H9 (cell line): ENCODE results near the gene YIPF1. TPM values are rescaled to one million over a fixed set of nuclear protein-coding genes. Genes with fewer than 3 reads are reported as not detected.

Experiments used
- DNase-seq: peaks from one replicate; pipeline ENCODE4 v3.0.0-alpha.2; 2017
- H2AFZ ChIP-seq: one replicate; pipeline ENCODE4 v1.6.1; 2013; ENCODE audit warnings: mild to moderate bottlenecking, low read length, control low read depth, moderate library complexity
- H2AK5ac ChIP-seq: 2 replicates; pipeline ENCODE4 v1.6.1; 2013; ENCODE audit warnings: low read length, control low read depth, mixed read lengths; ENCODE audit not compliant: insufficient read length
- H2BK120ac ChIP-seq: one replicate; pipeline ENCODE4 v1.6.1; 2013; ENCODE audit warnings: low read depth, mild to moderate bottlenecking, low read length, control low read depth, inconsistent platforms; ENCODE audit not compliant: poor library complexity, severe bottlenecking
- H2BK12ac ChIP-seq: 2 replicates; pipeline ENCODE4 v1.6.1; 2013; ENCODE audit warnings: low read length, control low read depth, mixed read lengths, low read depth; ENCODE audit not compliant: insufficient read length
- H2BK15ac ChIP-seq: 2 replicates; pipeline ENCODE4 v1.6.1; 2013; ENCODE audit warnings: low read depth, low read length, control low read depth
- H2BK20ac ChIP-seq: one replicate; pipeline ENCODE4 v1.6.1; 2013; ENCODE audit warnings: low read depth, mild to moderate bottlenecking, low read length, control low read depth, inconsistent platforms; ENCODE audit not compliant: poor library complexity, severe bottlenecking
- H2BK5ac ChIP-seq: 2 replicates; pipeline ENCODE4 v1.6.1; 2013; ENCODE audit warnings: low read length, control low read depth, mixed read lengths; ENCODE audit not compliant: insufficient read length
- H3K14ac ChIP-seq: 2 replicates; pipeline ENCODE4 v1.6.1; 2013; ENCODE audit warnings: low read length, control low read depth; ENCODE audit not compliant: insufficient read depth
- H3K18ac ChIP-seq: 2 replicates; pipeline ENCODE4 v1.6.1; 2013; ENCODE audit warnings: low read depth, mild to moderate bottlenecking, mixed read lengths, low read length, control low read depth; ENCODE audit not compliant: insufficient read length
- H3K23ac ChIP-seq: 2 replicates; pipeline ENCODE4 v1.6.1; 2013; ENCODE audit warnings: low read length, control low read depth, mixed read lengths, low read depth; ENCODE audit not compliant: insufficient read length
- H3K23me2 ChIP-seq: 2 replicates; pipeline ENCODE4 v1.6.1; 2013; ENCODE audit warnings: low read depth, mild to moderate bottlenecking, mixed read lengths, low read length, control low read depth; ENCODE audit not compliant: insufficient read length, poor library complexity, severe bottlenecking
- H3K27ac ChIP-seq: 2 replicates; pipeline ENCODE4 v1.5.1; 2013; ENCODE audit warnings: low read length, control low read depth, mixed read lengths, low read depth; ENCODE audit not compliant: insufficient read length
- H3K27me3 ChIP-seq: 2 replicates; pipeline ENCODE4 v1.6.1; 2013; ENCODE audit warnings: low read length, control low read depth, inconsistent platforms; ENCODE audit not compliant: insufficient read depth
- H3K4ac ChIP-seq: 2 replicates; pipeline ENCODE4 v1.6.1; 2013; ENCODE audit warnings: low read depth, mild to moderate bottlenecking, control low read depth, inconsistent platforms, low read length, moderate library complexity
- H3K4me1 ChIP-seq: 2 replicates; pipeline ENCODE4 v1.6.1; 2013; ENCODE audit warnings: low read length, control low read depth, inconsistent platforms; ENCODE audit not compliant: insufficient read depth
- H3K4me2 ChIP-seq: 2 replicates; pipeline ENCODE4 v1.6.1; 2013; ENCODE audit warnings: low read length, control low read depth, mixed read lengths; ENCODE audit not compliant: insufficient read length, insufficient read depth
- H3K56ac ChIP-seq: 2 replicates; pipeline ENCODE4 v1.6.1; 2013; ENCODE audit warnings: low read depth, mild to moderate bottlenecking, mixed read lengths, low read length, control low read depth; ENCODE audit not compliant: insufficient read length
- H3K79me1 ChIP-seq: 2 replicates; pipeline ENCODE4 v1.6.1; 2013; ENCODE audit warnings: low read depth, mild to moderate bottlenecking, moderate library complexity, low read length, control low read depth, inconsistent platforms; ENCODE audit not compliant: insufficient read depth, poor library complexity, severe bottlenecking
- H3K79me2 ChIP-seq: 2 replicates; pipeline ENCODE4 v1.6.1; 2013; ENCODE audit warnings: low read length, control low read depth, inconsistent platforms; ENCODE audit not compliant: insufficient read depth
- H3K9ac ChIP-seq: 2 replicates; pipeline ENCODE4 v1.6.1; 2013; ENCODE audit warnings: low read length, control low read depth, mixed read lengths; ENCODE audit not compliant: insufficient read length; ENCODE audit errors: extremely low read depth
- H3K9me3 ChIP-seq: one replicate; pipeline ENCODE4 v1.6.1; 2013; ENCODE audit warnings: low read depth, low read length, inconsistent platforms; ENCODE audit not compliant: control insufficient read depth
- H3T11ph ChIP-seq: one replicate; pipeline ENCODE4 v1.6.1; 2013; ENCODE audit warnings: mild to moderate bottlenecking, low read length, control low read depth, inconsistent platforms
- H4K20me1 ChIP-seq: one replicate; pipeline ENCODE4 v1.6.1; 2013; ENCODE audit not compliant: control insufficient read depth, insufficient read length, insufficient read depth
- H4K5ac ChIP-seq: 2 replicates; pipeline ENCODE4 v1.6.1; 2013; ENCODE audit warnings: low read depth, mild to moderate bottlenecking, mixed read lengths, low read length, control low read depth; ENCODE audit not compliant: insufficient read length
- H4K8ac ChIP-seq: replicated peaks from 2 replicates; pipeline ENCODE4 v1.6.1; 2013; ENCODE audit warnings: low read length, control low read depth, mixed read lengths, low read depth; ENCODE audit not compliant: insufficient read length
- H4K91ac ChIP-seq: 2 replicates; pipeline ENCODE4 v1.6.1; 2013; ENCODE audit warnings: low read depth, mild to moderate bottlenecking, moderate library complexity, mixed read lengths, low read length, control low read depth; ENCODE audit not compliant: insufficient read length
- H3K27ac Mint-ChIP-seq, 3 experiments: 2 replicates in 2 of 3; 3 replicates in 1 of 3; pipeline ENCODE4 v1.8.0; 2020 to 2021; ENCODE audit warnings: mixed read lengths in 3 of 3, mild to moderate bottlenecking in 1 of 3, moderate library complexity in 1 of 3
- H3K27me3 Mint-ChIP-seq: 2 replicates; pipeline ENCODE4 v1.8.0; 2021; ENCODE audit warnings: low read depth, mild to moderate bottlenecking, moderate library complexity, mixed read lengths
- H3K36me3 Mint-ChIP-seq, 3 experiments: 2 replicates in 2 of 3; 3 replicates in 1 of 3; pipeline ENCODE4 v1.8.0; 2020 to 2021; ENCODE audit warnings: low read depth in 3 of 3, mixed read lengths in 3 of 3; ENCODE audit not compliant: insufficient read depth in 1 of 3
- H3K4me1 Mint-ChIP-seq, 2 experiments: 2 replicates each; pipeline ENCODE4 v1.8.0; 2020; ENCODE audit warnings: mixed read lengths in 2 of 2
- H3K4me3 Mint-ChIP-seq, 2 experiments: 2 replicates in 1 of 2; 3 replicates in 1 of 2; pipeline ENCODE4 v1.8.0; 2020 to 2021; ENCODE audit warnings: mild to moderate bottlenecking in 2 of 2, mixed read lengths in 2 of 2, moderate library complexity in 1 of 2
- H3K9me3 Mint-ChIP-seq, 2 experiments: 2 replicates in 1 of 2; 3 replicates in 1 of 2; pipeline ENCODE4 v1.8.0; 2020; ENCODE audit warnings: mild to moderate bottlenecking in 2 of 2, mixed read lengths in 2 of 2, moderate library complexity in 1 of 2
- CTCF ChIP-seq: fragments of 200-600 bp; sonication (generic); conservative IDR thresholded peaks from 3 replicates; pipeline ENCODE4 v1.8.0; 2021; ENCODE audit warnings: antibody characterized with exemption, mild to moderate bottlenecking
- WGBS: extraction: QIAGEN DNeasy Blood & Tissue Kit; methylation state at CpG from one replicate; pipeline ENCODE4 v1.1.7; 2013; ENCODE audit warnings: missing lambda C conversion rate, low lambda C conversion rate, mixed read lengths; ENCODE audit not compliant: insufficient read length; ENCODE audit errors: extremely low coverage; 5-methylcytosine and 5-hydroxymethylcytosine counted together
- total RNA-seq: library from RNA; stranded (reverse); gene quantifications from 2 replicates; pipeline ENCODE4 v1.2.1, GENCODE V29; 2021

Gene YIPF1
- total RNA-seq, 1 experiment from 2014 or later = 29.1 TPM

DNA sequence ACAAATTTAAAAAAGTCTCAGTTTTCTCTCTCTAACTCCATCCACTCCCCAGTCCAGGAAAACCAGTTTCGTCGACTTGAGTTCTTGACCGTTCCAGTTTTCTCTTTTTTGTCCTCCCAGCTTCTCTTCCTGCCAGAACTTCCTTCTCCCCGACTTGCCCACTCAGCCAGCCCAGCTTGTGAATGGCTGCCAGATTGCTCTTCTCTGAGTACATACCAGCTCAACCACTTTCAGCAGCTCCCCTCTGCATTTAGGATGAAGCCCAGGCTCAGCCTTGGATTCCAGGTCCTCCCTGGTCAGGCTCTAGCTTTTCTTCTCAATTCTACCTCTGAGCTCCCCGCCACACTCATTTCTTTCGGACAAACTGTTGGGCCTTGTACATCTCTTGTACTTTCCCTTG lies 5.8 kb upstream of the YIPF1 start:
- no peaks in the 10 kb centered on the region for H3K36me3 Mint-ChIP-seq
- H2BK5ac ChIP-seq = no peak overlapping the region
- no peak for TF ChIP-seq CTCF
- H3K4me1 Mint-ChIP-seq = peaks cover 5 to 8% of the 10 kb centered on the region in 2 experiments
- no peak overlapping the region for H3K27ac ChIP-seq
- WGBS = no CpG with 5 or more reads among the region's 6 CpGs
- no peak overlapping the region for H3K9ac ChIP-seq
- no peaks in the 10 kb centered on the region for H3K23me2 ChIP-seq
- no peaks in the 10 kb centered on the region for H3K27me3 ChIP-seq
- no peak overlapping the region for H3K18ac ChIP-seq
- no peak overlapping the region for H3T11ph ChIP-seq
- H3K4me3 Mint-ChIP-seq = no peak overlapping the region
- no peak overlapping the region for H2AFZ ChIP-seq
- no peak overlapping the region for H3K27ac Mint-ChIP-seq
- H3K79me2 ChIP-seq = no peaks in the 10 kb centered on the region
- no peak overlapping the region for H3K23ac ChIP-seq
- no peak overlapping the region for H4K8ac ChIP-seq
- no peak overlapping the region for H2BK15ac ChIP-seq
- no peak for DNase-seq
- no peak overlapping the region for H3K56ac ChIP-seq
- no peaks in the 10 kb centered on the region for H4K20me1 ChIP-seq
- no peaks in the 10 kb centered on the region for H3K79me1 ChIP-seq
- H3K4me2 ChIP-seq = no peak overlapping the region
- H3K27me3 Mint-ChIP-seq = peaks cover 10% of the 10 kb centered on the region
- no peak overlapping the region for H4K5ac ChIP-seq
- H3K9me3 Mint-ChIP-seq = no peaks in the 10 kb centered on the region
- no peak overlapping the region for H2BK120ac ChIP-seq
- H3K4ac ChIP-seq = no peak overlapping the region
- H2BK20ac ChIP-seq = no peak overlapping the region
- no peak overlapping the region for H3K14ac ChIP-seq
- no peak overlapping the region for H2BK12ac ChIP-seq
- H2AK5ac ChIP-seq = no peak overlapping the region
- H4K91ac ChIP-seq = no peak overlapping the region
- H3K4me1 ChIP-seq = no peaks in the 10 kb centered on the region; the same call in 1 of the 2 replicates
- H3K9me3 ChIP-seq = no peaks in the 10 kb centered on the region
